DND-41 (cell line): ENCODE measurements around the gene CASP12.

Experiments
- EZH2 ChIP-seq: IDR thresholded peaks from 3 replicates; pipeline ENCODE4 v1.6.1; 2012; ENCODE audit warnings: borderline replicate concordance, low read depth, mild to moderate bottlenecking, moderate library complexity, low read length, inconsistent platforms; ENCODE audit not compliant: severe bottlenecking
- TF ChIP-seq, protein P1 (sequence below): IDR thresholded peaks from 2 replicates; pipeline ENCODE4 v1.5.1; 2012; ENCODE audit warnings: borderline replicate concordance, low read length, moderate library complexity, mild to moderate bottlenecking; ENCODE audit not compliant: poor library complexity, severe bottlenecking; ENCODE audit errors: extremely low read depth

DNA sequence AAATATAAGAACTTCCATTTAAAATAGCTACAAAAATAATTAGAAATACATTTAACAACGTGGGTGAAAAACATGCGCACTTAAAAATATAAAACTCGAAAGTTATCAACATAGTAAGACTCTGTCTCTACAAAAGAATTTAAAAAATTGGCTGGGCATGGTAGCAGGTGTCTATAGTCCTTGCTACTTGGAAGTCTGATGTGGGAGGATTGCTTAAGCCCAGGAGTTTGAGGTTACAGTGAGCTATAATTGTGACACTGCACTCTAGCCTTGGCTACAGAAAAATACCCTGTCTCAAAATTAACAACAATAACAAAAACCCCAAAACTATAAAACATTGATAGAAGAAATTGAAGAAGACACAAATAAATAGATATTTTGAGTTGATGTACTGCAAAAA, 13.8 kb upstream of the CASP12 start:
- TF ChIP-seq, protein P1, sequence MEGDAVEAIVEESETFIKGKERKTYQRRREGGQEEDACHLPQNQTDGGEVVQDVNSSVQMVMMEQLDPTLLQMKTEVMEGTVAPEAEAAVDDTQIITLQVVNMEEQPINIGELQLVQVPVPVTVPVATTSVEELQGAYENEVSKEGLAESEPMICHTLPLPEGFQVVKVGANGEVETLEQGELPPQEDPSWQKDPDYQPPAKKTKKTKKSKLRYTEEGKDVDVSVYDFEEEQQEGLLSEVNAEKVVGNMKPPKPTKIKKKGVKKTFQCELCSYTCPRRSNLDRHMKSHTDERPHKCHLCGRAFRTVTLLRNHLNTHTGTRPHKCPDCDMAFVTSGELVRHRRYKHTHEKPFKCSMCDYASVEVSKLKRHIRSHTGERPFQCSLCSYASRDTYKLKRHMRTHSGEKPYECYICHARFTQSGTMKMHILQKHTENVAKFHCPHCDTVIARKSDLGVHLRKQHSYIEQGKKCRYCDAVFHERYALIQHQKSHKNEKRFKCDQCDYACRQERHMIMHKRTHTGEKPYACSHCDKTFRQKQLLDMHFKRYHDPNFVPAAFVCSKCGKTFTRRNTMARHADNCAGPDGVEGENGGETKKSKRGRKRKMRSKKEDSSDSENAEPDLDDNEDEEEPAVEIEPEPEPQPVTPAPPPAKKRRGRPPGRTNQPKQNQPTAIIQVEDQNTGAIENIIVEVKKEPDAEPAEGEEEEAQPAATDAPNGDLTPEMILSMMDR = no peak
- no peak for TF ChIP-seq EZH2
